Ovary (tissue), 9 donors: ENCODE measurements around the gene FIGNL2. TPM values are rescaled to one million over a fixed set of nuclear protein-coding genes. Genes with fewer than 3 reads are reported as not detected.

Experiments used
- DNase-seq, 5 donors: peaks; one replicate each; pipeline ENCODE4 v3.0.0-alpha.2; 2019 to 2020
- H3K27ac ChIP-seq, 2 donors: fragments of 200-600 bp; one replicate each; pipeline versions ENCODE4 v1.5.1 to v1.8.0; 2019 to 2022
- H3K27me3 ChIP-seq: fragments of 200-600 bp; one replicate; pipeline ENCODE4 v1.8.0; 2022
- H3K36me3 ChIP-seq: fragments of 200-600 bp; sonication (generic); one replicate; pipeline ENCODE4 v1.5.1; 2019
- H3K4me1 ChIP-seq: one replicate; pipeline ENCODE4 v1.8.1; 2013; ENCODE audit warnings: mild to moderate bottlenecking, moderate library complexity; ENCODE audit not compliant: insufficient read depth
- H3K4me3 ChIP-seq: fragments of 200-600 bp; sonication (generic); one replicate; pipeline ENCODE4 v1.5.1; 2017
- H3K9me3 ChIP-seq, 2 donors: fragments of 200-600 bp in 1 of 2; sonication (generic) in 1 of 2; one replicate each; pipeline versions ENCODE4 v1.5.1 to v1.8.1; 2013 to 2019; ENCODE audit warnings: mild to moderate bottlenecking in 1 of 2, moderate library complexity in 1 of 2
- EP300 ChIP-seq: sonication (generic); formaldehyde crosslinking; IDR thresholded peaks from one replicate; pipeline ENCODE4 v1.6.1; 2017; ENCODE audit warnings: antibody characterized with exemption
- POLR2A ChIP-seq: fragments of 450-650 bp; IDR thresholded peaks from one replicate; pipeline ENCODE4 v1.6.1; 2017; ENCODE audit warnings: antibody characterized with exemption, mild to moderate bottlenecking, moderate library complexity
- WGBS, 3 donors: extraction: QIAGEN DNeasy Blood & Tissue Kit in 1 of 3; methylation state at CpG; one replicate each; pipeline versions ENCODE4 v1.1.5 to v1.1.7; 2013 to 2017; 5-methylcytosine and 5-hydroxymethylcytosine counted together
- intact Hi-C, 4 donors: fragments of 100-400 bp; cut with DNase I; formaldehyde crosslinking; loops; one replicate each; pipeline versions ENCODE4 v1.11.0 to v1.15.1; 2022 to 2023
- polyA plus RNA-seq, 2 donors: library from polyadenylated mRNA; stranded (reverse); fragments of 200-250 nt in 1 of 2; fragments of 350-450 nt in 1 of 2; fragmentation: Illumina TruSeq in 1 of 2; extraction: RNeasy Lipid Tissue Mini Kit (QIAGEN cat#74804) in 1 of 2; gene quantifications; one replicate each; pipeline ENCODE4 v1.2.3, GENCODE V29; 2013 to 2014
- total RNA-seq, 7 donors: library from RNA; depleted of rRNA in 2 of 7; stranded (reverse); fragments of >200 nt in 2 of 7; fragmentation: NEBNext Ultra II Directional in 3 of 7; extraction: Animal tissue kit (Norgen Biotek cat#: 25700) in 3 of 7; gene quantifications; one replicate each; pipeline versions ENCODE4 v1.1.0 to v1.2.4, GENCODE V29; 2016 to 2023
- TF ChIP-seq, protein P1 (sequence below), 3 donors: fragments of 450-650 bp in 2 of 3; fragments of 200-600 bp in 1 of 3; IDR thresholded peaks; one replicate each; pipeline versions ENCODE4 v1.5.1 to v1.8.0; 2016 to 2022; ENCODE audit warnings: antibody characterized with exemption in 3 of 3, mild to moderate bottlenecking in 1 of 3
- donor health status: DM: no; HTN: no; CAD: no; lungs with moderate emphysema.
- donor health status: DM: no; HTN: no; CAD: no.
- donor health status: Bipolar disorder and iron deficiency.
- donor health status: DM: yes; HTN: yes; CAD: no.
- donor health status: DM: no; HTN: no; CAD: no.
- donor health status: DM: yes; HTN: yes; CAD: no.

Gene FIGNL2
- total and polyA plus RNA-seq, 9 donors = 0.11 to 0.50 (median 0.22) TPM

- H3K4me3 ChIP-seq = no peak overlapping the region
- no peaks in the 10 kb centered on the region for H3K9me3 ChIP-seq
- 65 to 77% (median 71%) methylated on average over 8 of the region's 8 CpGs for WGBS, 3 donors
- DNase-seq = no peak
- no peaks in the 10 kb centered on the region for H3K27me3 ChIP-seq
- TF ChIP-seq POLR2A (no peak), EP300 (no peak)
- TF ChIP-seq, protein P1, sequence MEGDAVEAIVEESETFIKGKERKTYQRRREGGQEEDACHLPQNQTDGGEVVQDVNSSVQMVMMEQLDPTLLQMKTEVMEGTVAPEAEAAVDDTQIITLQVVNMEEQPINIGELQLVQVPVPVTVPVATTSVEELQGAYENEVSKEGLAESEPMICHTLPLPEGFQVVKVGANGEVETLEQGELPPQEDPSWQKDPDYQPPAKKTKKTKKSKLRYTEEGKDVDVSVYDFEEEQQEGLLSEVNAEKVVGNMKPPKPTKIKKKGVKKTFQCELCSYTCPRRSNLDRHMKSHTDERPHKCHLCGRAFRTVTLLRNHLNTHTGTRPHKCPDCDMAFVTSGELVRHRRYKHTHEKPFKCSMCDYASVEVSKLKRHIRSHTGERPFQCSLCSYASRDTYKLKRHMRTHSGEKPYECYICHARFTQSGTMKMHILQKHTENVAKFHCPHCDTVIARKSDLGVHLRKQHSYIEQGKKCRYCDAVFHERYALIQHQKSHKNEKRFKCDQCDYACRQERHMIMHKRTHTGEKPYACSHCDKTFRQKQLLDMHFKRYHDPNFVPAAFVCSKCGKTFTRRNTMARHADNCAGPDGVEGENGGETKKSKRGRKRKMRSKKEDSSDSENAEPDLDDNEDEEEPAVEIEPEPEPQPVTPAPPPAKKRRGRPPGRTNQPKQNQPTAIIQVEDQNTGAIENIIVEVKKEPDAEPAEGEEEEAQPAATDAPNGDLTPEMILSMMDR (IDR thresholded peaks at IDR 0.05) = no peak
- peaks cover 2% of the 10 kb centered on the region for H3K4me1 ChIP-seq
- no peak overlapping the region for H3K27ac ChIP-seq
- intact Hi-C loops = no loop called here
- no peaks in the 10 kb centered on the region for H3K36me3 ChIP-seq
These were observed 1.8 kb upstream of the FIGNL2 start for GRCh38 chr12:51850081-51850964.

- TF ChIP-seq POLR2A = no peak
- no peak for TF ChIP-seq EP300
- H3K9me3 ChIP-seq = no peaks in the 10 kb centered on the region
- H3K36me3 ChIP-seq = no peaks in the 10 kb centered on the region
- intact Hi-C loops = no loop called here
- H3K4me1 ChIP-seq = peaks cover 2% of the 10 kb centered on the region
- 35 to 74% (median 45%) methylated on average over 25 to 56 of the region's 57 CpGs for WGBS, 3 donors
- no peaks in the 10 kb centered on the region for H3K27me3 ChIP-seq
- no peak overlapping the region for H3K27ac ChIP-seq
- DNase-seq = no peak
- H3K4me3 ChIP-seq = peak overlapping the region; percentile 31
These were observed 570 bp upstream of the FIGNL2 start for GRCh38 chr12:51848841-51849735.

DNA sequence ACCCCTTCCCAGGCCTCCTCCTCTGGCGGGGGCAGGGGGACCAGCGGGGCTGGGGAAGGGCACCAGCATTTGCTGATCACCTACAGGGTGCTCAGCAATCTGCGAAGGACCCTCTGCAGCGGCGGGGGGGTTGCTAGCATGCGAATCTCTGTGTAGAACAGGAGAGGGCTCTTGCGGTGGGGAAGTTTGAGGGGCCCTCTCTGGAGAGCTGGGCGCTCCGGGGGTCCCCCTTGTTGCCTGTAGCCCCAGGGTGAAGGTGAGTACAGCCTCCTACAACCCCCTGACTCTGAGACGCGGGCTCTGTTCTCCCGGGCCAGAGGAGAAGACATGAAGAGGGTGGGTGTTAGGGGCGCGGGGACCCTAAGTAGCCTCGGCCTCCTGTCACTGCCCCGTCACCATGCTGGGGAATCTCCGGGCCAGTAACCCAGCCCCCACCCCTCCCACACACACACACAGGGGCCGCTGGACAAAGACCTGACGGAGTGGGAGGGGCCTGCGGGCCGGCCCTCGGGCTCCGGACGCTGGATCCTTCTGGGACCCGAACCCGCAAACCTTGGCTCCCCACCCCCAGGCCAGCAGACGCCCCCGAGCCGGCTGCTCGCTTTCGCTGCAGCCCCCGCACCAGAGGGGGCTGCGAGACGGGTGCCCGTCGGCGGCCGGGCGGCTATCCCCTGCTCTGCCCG is 734 bp downstream of the FIGNL2 start:
- intact Hi-C loops = no loop called here
- H3K27me3 ChIP-seq = no peaks in the 10 kb centered on the region
- H3K4me1 ChIP-seq = peaks cover 2% of the 10 kb centered on the region
- H3K4me3 ChIP-seq = peak overlapping the region; percentile 31
- peak overlapping the region in 1 of 2 donors; percentile 32 for H3K27ac ChIP-seq
- DNase-seq = no peak
- H3K9me3 ChIP-seq = no peaks in the 10 kb centered on the region
- H3K36me3 ChIP-seq = no peaks in the 10 kb centered on the region
- no peak for TF ChIP-seq POLR2A
- no peak for TF ChIP-seq EP300
- TF ChIP-seq, protein P1 (IDR thresholded peaks at IDR 0.05) = no peak
- WGBS, 3 donors = 2 to 7% (median 2%) methylated on average over 15 to 40 of the region's 40 CpGs

- Histone ChIP-seq H3K36me3 (no peaks in the 10 kb centered on the region), H3K27me3 (no peaks in the 10 kb centered on the region), H3K4me1 (peaks cover 2% of the 10 kb centered on the region), H3K9me3 (no peaks in the 10 kb centered on the region), H3K27ac (no peak overlapping the region), H3K4me3 (peak overlapping the region; percentile 31)
- peak in 2 of 5 donors; percentile 29 to 41 for DNase-seq
- intact Hi-C loops = no loop called here
- WGBS, 3 donors = 1% methylated on average over 37 to 59 of the region's 59 CpGs
- TF ChIP-seq, protein P1 (IDR thresholded peaks at IDR 0.05) = no peak
These were observed 1.4 kb downstream of the FIGNL2 start for GRCh38 chr12:51846911-51847642.
